H1 (cell line): Measurements from ENCODE around the gene CD38. TPM values are rescaled to one million over a fixed set of nuclear protein-coding genes. Genes with fewer than 3 reads are reported as not detected.

Experiments used
- CTCF ChIA-PET: fragments of 300-600 bp; sonication (Branson Sonifier 250); formaldehyde crosslinking; loops from one replicate; lab custom pipeline; 2021; ENCODE audit not compliant: partially characterized antibody; lab: Charles Lee
- POLR2A ChIA-PET: fragments of 300-600 bp; sonication (Branson Sonifier 250); formaldehyde crosslinking; loops from one replicate; lab custom pipeline; 2021; ENCODE audit warnings: inconsistent platforms; ENCODE audit not compliant: partially characterized antibody; lab: Charles Lee
- DNase-seq, 2 experiments: peaks; one replicate each; pipeline versions ENCODE4 v3.0.0 to v3.0.0-alpha.2; 2010 to 2022; ENCODE audit warnings: low spot score in 2 of 2, low read depth in 1 of 2, mixed read lengths in 1 of 2
- FAIRE-seq: peaks from 2 replicates; lab custom pipeline; 2011; peaks lifted over from hg19 to GRCh38; lab: Jason Lieb, UNC
- H2AFZ ChIP-seq: 2 replicates; pipeline ENCODE4 v1.8.1; 2012; ENCODE audit warnings: low read length, inconsistent platforms
- H2AK5ac ChIP-seq: 2 replicates; pipeline ENCODE4 v1.6.1; 2013; ENCODE audit warnings: low read depth, low read length
- H2BK120ac ChIP-seq: replicated peaks from 2 replicates; pipeline ENCODE3; 2013; ENCODE audit warnings: low read depth, low read length, inconsistent platforms
- H2BK12ac ChIP-seq: 2 replicates; pipeline ENCODE4 v1.6.1; 2013; ENCODE audit warnings: low read depth, low read length
- H2BK15ac ChIP-seq: 2 replicates; pipeline ENCODE4 v1.6.1; 2013; ENCODE audit warnings: low read length
- H2BK20ac ChIP-seq: 2 replicates; pipeline ENCODE4 v1.6.1; 2013; ENCODE audit warnings: low read length
- H2BK5ac ChIP-seq: 2 replicates; pipeline ENCODE4 v1.6.1; 2013; ENCODE audit warnings: low read depth, low read length
- H3K14ac ChIP-seq: 2 replicates; pipeline ENCODE4 v1.6.1; 2013; ENCODE audit warnings: inconsistent platforms; ENCODE audit not compliant: insufficient read length
- H3K18ac ChIP-seq: 2 replicates; pipeline ENCODE4 v1.6.1; 2013; ENCODE audit warnings: low read length; ENCODE audit errors: extremely low read depth
- H3K23ac ChIP-seq: 2 replicates; pipeline ENCODE4 v1.6.1; 2013; ENCODE audit warnings: inconsistent platforms; ENCODE audit not compliant: insufficient read length
- H3K23me2 ChIP-seq: 2 replicates; pipeline ENCODE4 v1.6.1; 2013; ENCODE audit warnings: low read depth, low read length
- H3K27ac ChIP-seq: 2 replicates; pipeline ENCODE4 v1.6.1; 2011; ENCODE audit warnings: low read depth, low read length, inconsistent platforms
- H3K27me3 ChIP-seq, 4 experiments: replicated peaks in 1 of 4; 1 replicate in 1 of 4; 2 replicates in 3 of 4; pipeline versions ENCODE4 v1.6.1 to v1.8.1; 2011 to 2013; ENCODE audit warnings: low read length in 3 of 4, mild to moderate bottlenecking in 3 of 4, inconsistent platforms in 2 of 4, mixed read lengths in 2 of 4, moderate library complexity in 1 of 4; ENCODE audit not compliant: control insufficient read depth in 3 of 4, insufficient read depth in 3 of 4; ENCODE audit errors: extremely low read depth in 1 of 4
- H3K36me3 ChIP-seq, 4 experiments: 2 replicates each; pipeline versions ENCODE4 v1.6.1 to v1.8.1; 2011 to 2013; ENCODE audit warnings: mild to moderate bottlenecking in 4 of 4, low read length in 3 of 4, moderate library complexity in 2 of 4, control low read depth in 1 of 4, inconsistent platforms in 1 of 4; ENCODE audit not compliant: insufficient read depth in 4 of 4, control insufficient read depth in 2 of 4
- H3K4ac ChIP-seq: replicated peaks from 2 replicates; pipeline ENCODE3; 2013; ENCODE audit warnings: low read length, low read depth, mixed read lengths, inconsistent platforms; ENCODE audit not compliant: insufficient read length
- H3K4me1 ChIP-seq, 4 experiments: replicated peaks in 1 of 4; 1 replicate in 1 of 4; 2 replicates in 3 of 4; pipeline versions ENCODE4 v1.6.1 to v1.8.1; 2011 to 2013; ENCODE audit warnings: low read length in 3 of 4, inconsistent platforms in 2 of 4, mixed read lengths in 1 of 4; ENCODE audit not compliant: insufficient read depth in 4 of 4, control insufficient read depth in 3 of 4
- H3K4me2 ChIP-seq, 2 experiments: 2 replicates each; pipeline versions ENCODE4 v1.6.1 to v1.8.1; 2011 to 2013; ENCODE audit warnings: low read depth in 2 of 2, low read length in 2 of 2, control low read depth in 1 of 2, inconsistent platforms in 1 of 2, mild to moderate bottlenecking in 1 of 2; ENCODE audit not compliant: insufficient read depth in 1 of 2
- H3K4me3 ChIP-seq, 4 experiments: fragments of 200-600, 300-600 bp in 1 of 4; sonication (generic), shearing (Covaris generic), sonication (Bioruptor Twin) in 1 of 4; 2 replicates each; pipeline versions ENCODE4 v1.5.1 to v1.8.1; 2011 to 2016; ENCODE audit warnings: low read length in 4 of 4, low read depth in 3 of 4, control low read depth in 2 of 4, inconsistent platforms in 2 of 4, mild to moderate bottlenecking in 2 of 4, mixed read lengths in 1 of 4, moderate library complexity in 1 of 4; ENCODE audit not compliant: insufficient read depth in 2 of 4; ENCODE audit errors: extremely low read depth in 1 of 4
- H3K56ac ChIP-seq: replicated peaks from 2 replicates; pipeline ENCODE3; 2013; ENCODE audit warnings: low read depth, mild to moderate bottlenecking, mixed read lengths, low read length, inconsistent platforms; ENCODE audit not compliant: insufficient read length
- H3K79me1 ChIP-seq: 2 replicates; pipeline ENCODE4 v1.6.1; 2013; ENCODE audit warnings: low read depth, low read length, control low read depth
- H3K79me2 ChIP-seq, 2 experiments: 2 replicates each; pipeline versions ENCODE4 v1.6.1 to v1.8.1; 2012 to 2013; ENCODE audit warnings: low read length in 2 of 2, mild to moderate bottlenecking in 2 of 2, inconsistent platforms in 1 of 2; ENCODE audit not compliant: insufficient read depth in 2 of 2, control insufficient read depth in 1 of 2
- H3K9ac ChIP-seq, 4 experiments: replicated peaks in 1 of 4; 1 replicate in 1 of 4; 2 replicates in 3 of 4; pipeline versions ENCODE4 v1.6.1 to v1.8.1; 2011 to 2013; ENCODE audit warnings: low read depth in 3 of 4, low read length in 3 of 4, control low read depth in 2 of 4, mild to moderate bottlenecking in 2 of 4, moderate library complexity in 2 of 4, inconsistent platforms in 1 of 4; ENCODE audit errors: extremely low read depth in 1 of 4
- H3K9me3 ChIP-seq, 2 experiments: 2 replicates each; pipeline versions ENCODE4 v1.6.1 to v1.8.1; 2012 to 2013; ENCODE audit warnings: mild to moderate bottlenecking in 2 of 2, moderate library complexity in 2 of 2, control low read depth in 1 of 2, inconsistent platforms in 1 of 2, low read depth in 1 of 2, low read length in 1 of 2, mixed read lengths in 1 of 2; ENCODE audit not compliant: insufficient read depth in 2 of 2
- H4K20me1 ChIP-seq, 2 experiments: replicated peaks in 1 of 2; 2 replicates each; pipeline versions ENCODE3 to v1.8.1; 2011 to 2013; ENCODE audit warnings: inconsistent platforms in 2 of 2, low read length in 2 of 2, mild to moderate bottlenecking in 1 of 2; ENCODE audit not compliant: insufficient read depth in 2 of 2, control insufficient read depth in 1 of 2
- H4K5ac ChIP-seq: 2 replicates; pipeline ENCODE4 v1.6.1; 2013; ENCODE audit warnings: low read length, low read depth, mixed read lengths, inconsistent platforms; ENCODE audit not compliant: insufficient read length
- H4K8ac ChIP-seq: 2 replicates; pipeline ENCODE4 v1.8.0; 2013; ENCODE audit warnings: mild to moderate bottlenecking, moderate library complexity, low read length, inconsistent platforms; ENCODE audit not compliant: insufficient read depth; ENCODE audit errors: extremely low read depth
- H4K91ac ChIP-seq: replicated peaks from 2 replicates; pipeline ENCODE3; 2013; ENCODE audit warnings: low read length, mixed read lengths, inconsistent platforms; ENCODE audit not compliant: insufficient read length
- TCF12 ChIP-seq: IDR thresholded peaks from 2 replicates; pipeline ENCODE4 v1.6.1; 2011; ENCODE audit warnings: low read depth, mild to moderate bottlenecking, low read length
- WGBS, 2 experiments: shearing (Covaris generic) in 1 of 2; methylation state at CpG; one replicate each; pipeline versions ENCODE4 v1.1.6 to v1.1.7; 2013 to 2015; ENCODE audit warnings: low lambda C conversion rate in 2 of 2, mixed read lengths in 2 of 2, inconsistent platforms in 1 of 2, low coverage in 1 of 2, missing lambda C conversion rate in 1 of 2; ENCODE audit not compliant: insufficient replicate concordance in 2 of 2, insufficient coverage in 1 of 2, insufficient read length in 1 of 2; ENCODE audit errors: extremely low coverage in 1 of 2, missing lambda C conversion rate in 1 of 2; 5-methylcytosine and 5-hydroxymethylcytosine counted together
- polyA plus RNA-seq, 7 experiments: library from polyadenylated mRNA; depleted of rRNA in 3 of 7; stranded (reverse) in 5 of 7; unstranded in 2 of 7; fragments of >200 nt in 5 of 7; fragments of 200-250 nt in 2 of 7; gene quantifications; 1 replicate in 5 of 7; 2 replicates in 1 of 7; 4 replicates in 1 of 7; pipeline versions ENCODE4 v1.2.1 to v1.2.3, GENCODE V29; 2011 to 2013; ENCODE audit warnings: missing spikeins in 2 of 7, mixed read lengths in 2 of 7
- total RNA-seq: library from RNA; stranded (reverse); fragmentation: NEBNext Ultra II Directional; extraction: Animal tissue kit (Norgen Biotek cat#: 25700); gene quantifications from 2 replicates; pipeline ENCODE4 v1.2.1, GENCODE V29; 2021
- TF ChIP-seq, protein P1 (sequence below), 3 experiments: IDR thresholded peaks; 1 replicate in 2 of 3; 2 replicates in 1 of 3; pipeline versions ENCODE4 v1.5.1 to v1.6.1; 2011; ENCODE audit warnings: low read length in 3 of 3, mild to moderate bottlenecking in 3 of 3, inconsistent platforms in 2 of 3, low read depth in 1 of 3, moderate library complexity in 1 of 3; ENCODE audit not compliant: insufficient read depth in 1 of 3; ENCODE audit errors: control extremely low read depth in 1 of 3

The CD38 gene
- total and polyA plus RNA-seq, 2 of the 8 experiments (the other 6 are each of a cell fraction or from before 2014, with no cell fraction given), result 0.14 to 0.24 TPM

DNA sequence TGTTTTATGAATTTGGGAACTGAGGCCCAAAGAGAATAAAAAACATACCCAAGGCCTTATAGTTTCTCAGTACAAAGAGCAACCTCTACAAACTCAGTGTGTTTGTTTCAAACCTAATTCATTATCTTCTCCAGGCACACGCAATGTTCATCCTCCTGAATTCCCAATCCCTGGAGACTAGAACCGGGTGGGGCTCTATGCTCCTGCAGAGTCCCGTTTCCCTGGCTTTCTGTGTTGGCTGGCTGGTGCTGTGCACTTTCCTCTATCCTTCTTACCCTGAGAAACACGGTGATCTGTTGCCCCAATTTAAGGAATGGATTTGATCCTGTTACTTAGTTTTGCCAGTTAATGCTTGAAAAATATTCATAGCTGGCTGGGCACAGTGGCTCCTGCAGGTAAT is 96.5 kb downstream of the CD38 start:
- H4K91ac ChIP-seq, result no peak overlapping the region
- no peak overlapping the region for H3K27ac ChIP-seq
- H3K14ac ChIP-seq, result no peak overlapping the region
- no peak overlapping the region for H2BK20ac ChIP-seq
- 91% methylated on average over 4 of the region's 4 CpGs; no CpG with 5 or more reads in 1 of the 2 experiments for WGBS, 2 experiments
- DNase-seq (no peak), FAIRE-seq (no peak)
- H3K23ac ChIP-seq, result no peak overlapping the region
- H2AK5ac ChIP-seq, result no peak overlapping the region
- H3K4ac ChIP-seq, result no peak overlapping the region
- H4K8ac ChIP-seq, result no peak overlapping the region; the same call in 1 of the 2 replicates
- no peaks in the 10 kb centered on the region for H3K27me3 ChIP-seq
- H3K4me1 ChIP-seq, result no peaks in the 10 kb centered on the region
- no peak overlapping the region for H3K18ac ChIP-seq
- no peak overlapping the region for H4K5ac ChIP-seq
- no peak overlapping the region for H2BK12ac ChIP-seq
- H3K9ac ChIP-seq, result no peak overlapping the region
- ChIA-PET POLR2A (no interaction called here), CTCF (interaction anchor here (0.8 to 2.1 kb wide), 5 partner anchors 9 to 82 kb away, joined by 3 to 12 read pairs (median 3); no protein-coding TSS in a partner anchor)
- H3K23me2 ChIP-seq, result no peaks in the 10 kb centered on the region
- H3K79me1 ChIP-seq, result no peaks in the 10 kb centered on the region
- no peak overlapping the region for H3K4me3 ChIP-seq
- no peak overlapping the region for H2BK5ac ChIP-seq
- no peak overlapping the region for H2BK15ac ChIP-seq
- no peak overlapping the region for H3K4me2 ChIP-seq
- TF ChIP-seq TCF12, result no peak
- TF ChIP-seq, protein P1, sequence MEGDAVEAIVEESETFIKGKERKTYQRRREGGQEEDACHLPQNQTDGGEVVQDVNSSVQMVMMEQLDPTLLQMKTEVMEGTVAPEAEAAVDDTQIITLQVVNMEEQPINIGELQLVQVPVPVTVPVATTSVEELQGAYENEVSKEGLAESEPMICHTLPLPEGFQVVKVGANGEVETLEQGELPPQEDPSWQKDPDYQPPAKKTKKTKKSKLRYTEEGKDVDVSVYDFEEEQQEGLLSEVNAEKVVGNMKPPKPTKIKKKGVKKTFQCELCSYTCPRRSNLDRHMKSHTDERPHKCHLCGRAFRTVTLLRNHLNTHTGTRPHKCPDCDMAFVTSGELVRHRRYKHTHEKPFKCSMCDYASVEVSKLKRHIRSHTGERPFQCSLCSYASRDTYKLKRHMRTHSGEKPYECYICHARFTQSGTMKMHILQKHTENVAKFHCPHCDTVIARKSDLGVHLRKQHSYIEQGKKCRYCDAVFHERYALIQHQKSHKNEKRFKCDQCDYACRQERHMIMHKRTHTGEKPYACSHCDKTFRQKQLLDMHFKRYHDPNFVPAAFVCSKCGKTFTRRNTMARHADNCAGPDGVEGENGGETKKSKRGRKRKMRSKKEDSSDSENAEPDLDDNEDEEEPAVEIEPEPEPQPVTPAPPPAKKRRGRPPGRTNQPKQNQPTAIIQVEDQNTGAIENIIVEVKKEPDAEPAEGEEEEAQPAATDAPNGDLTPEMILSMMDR (IDR thresholded peaks at IDR 0.05; ENCODE audit: control extremely low read depth in 1 of 3, insufficient read depth in 1 of 3, low read depth in 1 of 3, low read length in 3 of 3), result no peak
- no peak overlapping the region for H2BK120ac ChIP-seq
- H3K36me3 ChIP-seq, result no peaks in the 10 kb centered on the region
- H2AFZ ChIP-seq, result no peak overlapping the region
- peaks cover 3 to 5% of the 10 kb centered on the region in 2 experiments; a peak in 3 of 4 replicates for H3K9me3 ChIP-seq
- H3K56ac ChIP-seq, result no peak overlapping the region
- H3K79me2 ChIP-seq, result no peaks in the 10 kb centered on the region
- no peaks in the 10 kb centered on the region for H4K20me1 ChIP-seq
